Activated CD8-positive, alpha-beta memory T cell treated with anti-CD3 and anti-CD28 coated beads for 24 hours (primary cell): ENCODE data around the gene PGBD1.

ENCODE experiments used
- DNase-seq: peaks from one replicate; pipeline ENCODE4 v3.0.0-alpha.2; 2020

PGBD1 gene

DNA sequence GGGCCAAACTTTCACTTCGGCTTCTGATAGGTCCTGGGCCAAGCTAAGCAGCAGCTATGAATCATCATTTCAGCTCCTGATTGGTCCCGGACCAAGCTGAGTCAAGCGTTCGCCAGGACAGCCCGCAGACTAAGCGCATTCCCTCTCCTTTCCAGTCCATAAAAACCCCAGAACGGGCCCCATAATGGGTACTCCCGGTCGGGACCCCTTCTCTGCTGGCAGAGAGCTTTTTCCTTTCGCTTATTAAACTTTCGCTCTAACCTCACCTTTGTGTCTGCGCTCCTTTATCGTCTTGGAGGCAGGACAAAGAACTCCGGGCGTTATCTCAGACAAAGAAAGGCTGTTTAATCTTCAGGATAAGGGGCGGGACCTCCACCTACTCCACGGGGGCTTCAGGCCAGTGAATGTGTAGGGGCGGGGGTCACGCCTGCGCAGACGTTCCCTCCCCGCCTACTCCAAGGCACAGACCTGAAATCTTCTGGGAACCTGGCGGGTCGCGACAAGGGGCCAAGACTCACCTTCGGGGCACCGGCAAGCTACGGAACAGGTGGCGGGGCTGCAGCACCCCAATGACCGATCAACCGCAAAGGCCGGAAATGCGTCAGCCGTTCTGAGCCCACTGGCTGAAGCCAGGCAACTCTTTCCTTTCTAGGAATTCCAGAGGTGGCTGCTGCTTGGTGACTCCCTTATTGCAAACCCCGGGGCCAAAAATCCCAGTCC is 54.4 kb downstream of the PGBD1 start, which contains the start of gene ZSCAN31:
Gene ZSCAN31, minus strand, starts transcription at position 585 of the 720 bp plus-strand sequence. CDS start 6,465 bp downstream, outside the sequence.
- peak; percentile 88 for DNase-seq

DNA sequence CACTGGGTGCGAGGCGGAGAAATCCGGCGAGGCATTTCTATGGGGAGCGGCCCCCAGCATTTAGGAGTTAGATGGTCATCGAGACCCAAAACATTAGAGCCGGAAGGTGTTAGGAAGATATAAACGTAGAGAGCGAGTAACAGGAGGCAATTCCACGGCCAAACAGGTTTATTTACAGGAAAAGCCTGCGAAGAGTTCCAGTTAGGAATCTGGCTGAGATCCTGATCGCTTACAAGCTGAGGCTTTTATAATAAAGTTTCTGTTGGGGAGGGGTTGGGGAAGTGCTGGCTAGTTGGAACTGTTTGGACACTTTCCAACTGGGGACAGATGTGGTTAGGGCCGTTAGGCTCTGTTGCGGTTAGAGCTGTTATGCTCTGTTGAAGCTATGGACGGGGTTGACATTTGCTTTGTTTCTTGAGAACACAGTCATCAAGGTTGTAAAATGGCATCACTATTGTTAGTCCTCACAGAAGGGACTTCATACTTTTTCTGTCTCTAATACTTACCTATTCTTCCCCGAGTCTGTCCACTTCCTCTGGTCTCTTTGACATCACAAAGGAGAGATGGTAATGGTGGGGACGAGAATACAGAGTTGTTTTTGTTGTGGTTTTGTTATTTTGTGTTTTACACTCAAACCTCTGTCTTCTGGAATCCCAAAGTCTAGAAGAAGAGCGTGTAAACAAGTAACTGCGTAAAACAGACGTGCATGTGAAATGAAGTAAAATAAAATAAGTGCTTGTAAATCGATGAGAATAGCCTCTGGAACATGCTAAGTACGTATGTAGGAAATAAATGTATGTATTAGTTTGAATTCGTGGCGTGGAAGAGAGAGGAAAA is 55.1 kb downstream of the PGBD1 start:
- peak; percentile 60 for DNase-seq

DNA sequence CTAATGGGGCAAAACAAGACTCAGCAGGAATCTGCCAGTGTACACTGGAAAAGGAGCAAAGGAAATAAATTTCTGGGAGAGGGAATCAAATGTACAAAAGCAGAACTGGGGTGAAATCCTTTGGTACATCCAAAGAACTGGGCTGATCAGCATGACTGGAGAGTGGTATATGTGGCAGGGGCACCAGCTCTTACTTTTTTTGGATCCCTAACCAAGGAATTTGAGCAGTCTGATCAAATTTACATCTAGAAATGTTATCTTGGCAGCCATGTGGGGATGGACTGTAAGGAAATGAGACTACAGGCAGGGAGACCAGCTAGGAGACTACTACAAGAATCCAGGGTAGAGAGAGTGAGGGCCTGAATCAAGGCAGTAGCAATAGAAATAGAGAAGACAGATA is 55.7 kb downstream of the PGBD1 start:
- no peak for DNase-seq

DNA sequence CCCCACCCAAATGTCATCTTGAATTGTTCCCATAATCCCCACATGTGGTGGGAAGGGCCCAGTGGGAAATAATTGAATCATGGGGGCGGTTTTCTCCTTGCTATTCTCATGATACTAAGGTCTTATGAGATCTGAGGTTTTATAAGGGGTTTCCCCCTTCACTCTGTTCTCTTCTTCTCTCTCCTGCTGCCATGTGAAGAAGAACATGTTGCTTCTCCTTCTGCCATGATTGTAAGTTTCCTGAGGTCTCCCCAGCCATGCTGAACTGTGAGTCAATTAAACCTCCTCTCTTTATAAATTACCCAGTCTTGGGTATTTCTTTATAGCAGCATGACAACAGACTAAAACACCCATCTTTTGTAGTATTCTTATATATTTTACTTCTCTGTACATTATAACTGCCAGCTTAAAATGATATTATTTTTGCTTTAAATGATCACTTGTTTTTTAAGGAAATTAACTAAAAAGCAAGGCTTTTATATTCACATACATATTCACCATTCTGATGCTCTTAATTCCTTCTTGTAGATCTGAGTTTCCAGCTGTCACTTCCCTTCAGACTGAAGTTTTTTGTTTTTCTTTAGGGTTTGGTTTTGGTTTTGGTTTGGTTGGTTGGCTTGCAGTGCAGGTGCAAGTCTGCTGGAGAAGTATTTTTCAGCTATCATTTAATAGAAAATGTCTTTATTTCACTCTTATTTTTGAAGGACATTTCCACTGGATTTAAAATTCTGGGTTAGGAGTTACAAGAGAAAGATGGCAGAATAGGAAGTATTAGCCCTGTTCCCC is 59.1 kb downstream of the PGBD1 start:
- no peak for DNase-seq

DNA sequence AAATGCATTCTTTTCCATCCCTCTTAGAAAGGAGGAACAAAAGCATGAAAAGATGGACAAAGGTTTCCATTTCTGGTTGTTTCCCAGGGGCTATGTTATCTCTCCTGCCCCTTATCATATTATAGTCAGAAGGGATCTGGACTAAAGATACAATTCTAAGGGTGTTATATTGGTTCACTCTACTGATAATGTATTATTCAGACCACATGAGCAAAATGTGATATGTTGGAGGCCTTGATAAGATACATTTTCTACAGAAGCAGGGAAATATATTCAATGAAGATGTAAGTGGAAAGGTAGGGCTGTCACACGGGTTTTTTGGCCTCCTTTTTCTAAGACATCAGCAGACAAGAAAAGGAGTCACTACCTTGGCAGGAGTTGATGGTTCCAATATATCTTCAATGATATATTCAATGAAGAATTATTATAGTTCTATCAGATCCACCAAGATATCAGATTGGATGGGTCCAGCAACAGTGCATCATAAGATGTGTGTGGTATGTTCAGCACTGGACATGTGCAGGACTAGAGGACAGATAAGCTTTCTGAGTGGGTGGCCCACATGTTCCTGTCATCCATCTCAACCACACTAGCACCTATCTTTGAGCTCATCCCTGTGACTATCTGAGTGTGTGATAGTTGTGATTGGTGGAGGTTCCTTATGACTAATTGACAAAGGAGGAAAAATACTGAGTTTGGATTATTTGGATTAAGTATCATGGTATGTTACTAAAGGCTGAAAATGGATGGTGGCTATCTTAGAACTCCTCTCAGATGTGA is 62.7 kb downstream of the PGBD1 start:
- DNase-seq = no peak

DNA sequence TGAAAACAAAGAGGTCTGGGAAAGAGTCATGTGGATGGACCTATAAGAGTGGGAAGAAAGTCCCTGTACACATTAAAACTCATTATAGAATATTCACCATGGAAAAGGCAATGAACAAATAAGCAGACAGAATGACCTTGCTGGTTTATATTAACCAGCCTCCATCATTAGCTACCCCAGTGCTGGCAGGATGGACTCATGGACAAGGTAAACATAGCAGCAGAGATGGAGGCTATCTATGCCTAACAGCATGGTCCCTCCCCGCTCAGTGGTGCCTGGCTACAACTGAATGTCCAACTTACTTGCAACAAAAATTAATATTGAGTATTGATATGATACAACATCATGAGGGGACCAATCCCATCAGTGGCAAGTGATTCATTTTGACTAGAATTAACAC is 63.8 kb downstream of the PGBD1 start:
- DNase-seq = no peak

DNA sequence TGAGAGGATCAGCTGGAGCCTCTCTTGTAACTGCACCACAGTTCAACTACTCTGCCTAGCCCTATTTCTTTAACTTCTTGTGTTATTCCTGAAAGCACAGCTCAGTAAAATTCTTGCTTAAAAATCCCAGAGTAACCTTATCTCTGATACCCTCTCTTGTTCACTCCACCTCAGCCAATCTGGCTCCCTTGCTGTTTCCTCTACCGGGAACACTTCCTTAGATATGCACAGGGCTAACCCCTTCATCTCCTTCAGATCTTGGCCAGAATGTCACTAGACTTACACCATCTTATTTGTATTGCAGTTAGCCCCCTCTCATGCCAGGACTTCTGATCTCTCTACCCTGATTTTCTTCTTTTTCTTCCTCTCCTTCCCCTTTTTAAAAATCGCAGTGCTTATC is 65.7 kb downstream of the PGBD1 start:
- no peak for DNase-seq

DNA sequence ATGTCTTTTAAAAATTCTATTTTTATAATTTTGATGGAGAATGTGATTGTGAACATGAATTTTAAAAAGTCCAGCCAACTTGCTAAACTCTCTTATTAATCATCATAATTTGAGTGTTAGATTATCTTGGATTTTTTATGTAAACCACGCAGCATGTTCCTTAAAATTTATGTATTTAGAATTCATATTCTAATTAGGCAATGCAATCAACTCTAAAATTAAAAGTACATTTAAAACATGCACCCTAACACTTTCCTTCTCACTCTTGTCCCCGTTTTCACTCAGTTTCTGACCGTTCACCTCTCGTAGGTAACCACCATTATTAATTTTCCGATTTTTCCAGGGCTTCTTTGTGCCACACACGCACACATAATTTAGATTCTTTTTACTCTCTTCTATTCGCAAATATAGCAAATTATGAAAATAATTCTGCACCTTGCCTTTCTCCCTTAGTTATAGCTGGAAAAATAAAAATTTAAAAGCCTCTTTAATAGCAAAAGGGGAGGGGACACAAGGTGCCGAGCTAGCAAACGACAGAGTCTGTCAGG is 68.0 kb downstream of the PGBD1 start:
- DNase-seq = no peak

DNA sequence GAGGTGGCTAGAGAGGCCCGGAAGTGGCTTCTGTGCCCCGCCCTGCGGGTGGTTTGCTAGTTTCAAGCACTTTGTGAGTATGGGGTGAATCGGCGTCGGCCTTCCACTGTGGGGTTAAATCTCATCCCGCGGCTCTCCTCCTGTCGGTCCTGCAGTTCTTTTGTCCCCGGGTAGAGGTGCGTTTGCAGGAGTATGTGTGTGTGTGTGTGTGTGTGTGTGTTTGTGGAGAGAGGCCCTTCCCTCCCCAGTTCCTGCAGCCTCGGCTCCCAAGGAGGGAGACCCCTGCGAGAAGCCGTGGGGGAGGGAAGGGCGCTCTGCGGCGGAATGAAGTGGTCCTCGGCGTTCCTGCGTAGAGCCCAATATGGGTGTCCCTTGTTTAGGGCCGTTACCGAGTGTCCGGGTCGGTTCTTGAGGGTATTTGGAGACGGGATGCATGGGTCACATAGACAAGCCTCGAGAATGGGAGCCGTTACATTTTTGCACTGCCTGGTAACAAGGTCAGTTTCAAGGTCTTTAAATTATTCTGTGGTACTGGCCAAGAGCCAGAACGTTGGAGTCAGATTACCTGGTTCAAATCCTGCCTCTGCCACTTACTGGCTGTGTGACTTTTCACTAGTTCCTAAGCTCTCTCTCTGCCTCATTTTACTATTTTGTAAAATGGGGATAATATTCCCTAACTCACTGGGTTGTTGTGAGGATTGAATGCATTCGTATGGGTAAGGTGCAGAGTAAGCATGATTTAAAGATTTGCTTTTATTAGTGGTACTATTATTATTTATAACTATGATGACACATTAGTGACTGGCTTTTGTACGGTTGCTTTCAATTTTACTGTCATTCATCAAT is 68.7 kb downstream of the PGBD1 start, which contains the start of gene ZKSCAN3:
Gene ZKSCAN3, plus strand, starts transcription at position 56 of the 846 bp plus-strand sequence. CDS start 9,640 bp downstream, outside the sequence.
- DNase-seq = peak; percentile 90

DNA sequence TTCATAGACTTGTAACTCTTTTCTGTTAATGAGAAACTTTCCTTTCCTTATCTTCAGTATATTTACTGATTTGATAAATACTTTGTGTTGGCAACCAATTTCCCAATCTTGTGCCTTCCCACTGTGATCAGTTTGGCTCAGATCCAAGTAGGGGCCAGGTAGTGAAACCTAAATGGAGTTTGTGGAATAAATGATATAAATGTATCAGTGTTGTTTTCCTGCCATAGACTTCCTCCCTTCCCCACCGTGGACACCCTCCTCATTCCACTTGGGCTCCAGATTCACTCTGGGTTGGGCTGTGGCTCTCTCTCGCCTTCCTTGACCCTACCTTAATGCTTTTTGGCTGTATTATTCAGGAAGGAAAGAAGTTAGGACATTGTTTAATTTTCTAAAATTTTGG is 69.7 kb downstream of the PGBD1 start:
- DNase-seq = no peak

DNA sequence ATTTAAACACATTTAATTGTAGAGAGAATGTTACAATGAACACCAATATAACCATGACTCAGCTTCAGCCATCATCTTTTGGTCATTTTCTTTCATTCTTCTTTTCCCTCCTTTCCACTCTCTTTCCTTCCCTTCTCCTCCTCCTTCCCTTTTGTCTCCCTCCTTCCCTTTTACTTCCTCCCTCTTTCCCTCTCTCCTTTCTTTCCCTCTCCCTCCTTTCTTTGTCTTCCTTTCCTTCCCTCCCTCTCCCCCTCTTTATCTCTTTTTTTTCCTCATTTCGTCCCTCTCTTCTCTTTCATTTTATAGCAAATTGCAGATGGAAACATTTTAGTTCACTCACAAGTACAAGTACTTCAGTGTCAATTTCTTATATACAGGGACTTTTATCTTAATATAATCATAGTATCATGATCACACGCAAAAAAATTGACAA is 70.1 kb downstream of the PGBD1 start:
- no peak for DNase-seq
